HG03460 (cell line): ENCODE data around the gene UBE2S.
"Not testable (repeated sequence)": the region's sequence is repeated elsewhere in the genome, so short reads cannot be mapped to it uniquely, and the experiment has no call there.

Experiments used
- ATAC-seq: cut with Tn5 transposase; IDR thresholded peaks from one replicate; pipeline ENCODE4 v1.9.1; 2021; ENCODE audit not compliant: unreplicated experiment

UBE2S gene

GRCh38 chr19:55440411-55441105, 33.0 kb upstream of the UBE2S start:
- ATAC-seq = no peak

- ATAC-seq = no peak
Observed at GRCh38 chr19:55439052-55439451, 31.5 kb upstream of the UBE2S start.

GRCh38 chr19:55437410-55437809, 29.8 kb upstream of the UBE2S start:
- no peak for ATAC-seq

GRCh38 chr19:55436847-55437246, 29.3 kb upstream of the UBE2S start:
- ATAC-seq = no peak

- ATAC-seq = no peak
Observed at GRCh38 chr19:55435020-55435419, 27.4 kb upstream of the UBE2S start.

GRCh38 chr19:55434356-55434919, 26.9 kb upstream of the UBE2S start:
- no peak for ATAC-seq

GRCh38 chr19:55433292-55433691, 25.7 kb upstream of the UBE2S start:
- ATAC-seq = no peak

- no peak for ATAC-seq
Observed at GRCh38 chr19:55432241-55432959, 24.8 kb upstream of the UBE2S start.

- ATAC-seq = no peak
Observed at GRCh38 chr19:55431183-55431582, 23.6 kb upstream of the UBE2S start.

GRCh38 chr19:55426042-55426441, 18.5 kb upstream of the UBE2S start:
- ATAC-seq = no peak

GRCh38 chr19:55424518-55424917, 16.9 kb upstream of the UBE2S start:
- ATAC-seq = no peak

- no peak for ATAC-seq
Observed at GRCh38 chr19:55423225-55424005, 15.8 kb upstream of the UBE2S start.

- ATAC-seq = not testable (repeated sequence)
Observed at GRCh38 chr19:55421281-55421680, 13.7 kb upstream of the UBE2S start.

- no peak for ATAC-seq
Observed at GRCh38 chr19:55419624-55420236, 12.1 kb upstream of the UBE2S start.

- no peak for ATAC-seq
Observed at GRCh38 chr19:55419103-55419502, 11.5 kb upstream of the UBE2S start.

- ATAC-seq = no peak
Observed at GRCh38 chr19:55418185-55418584, 10.6 kb upstream of the UBE2S start.

GRCh38 chr19:55410168-55410567, 2.6 kb upstream of the UBE2S start:
- no peak for ATAC-seq

- ATAC-seq = not testable (repeated sequence)
Observed at GRCh38 chr19:55409179-55409578, 1.6 kb upstream of the UBE2S start.

GRCh38 chr19:55408533-55408872, 915 bp upstream of the UBE2S start:
- no peak for ATAC-seq

- ATAC-seq = peak; percentile 81
Observed at GRCh38 chr19:55407800-55408532, 378 bp upstream of the UBE2S start.
